Uterus (tissue), 2 donors: Measurements from ENCODE around the gene FAM168A.

Experiments used
- POLR2A ChIP-seq, 2 donors: fragments of 450-650 bp; IDR thresholded peaks; one replicate each; pipeline ENCODE4 v1.6.1; 2016; ENCODE audit warnings: antibody characterized with exemption in 2 of 2, mild to moderate bottlenecking in 1 of 2, moderate library complexity in 1 of 2
- TF ChIP-seq, protein P1 (sequence below), 4 experiments: fragments of 200-600 bp in 2 of 4; fragments of 450-650 bp in 2 of 4; sonication (generic) in 2 of 4; IDR thresholded peaks; one replicate each; pipeline ENCODE4 v1.5.1; 2016 to 2019; ENCODE audit warnings: antibody characterized with exemption in 4 of 4, mild to moderate bottlenecking in 2 of 4, moderate library complexity in 1 of 4

DNA sequence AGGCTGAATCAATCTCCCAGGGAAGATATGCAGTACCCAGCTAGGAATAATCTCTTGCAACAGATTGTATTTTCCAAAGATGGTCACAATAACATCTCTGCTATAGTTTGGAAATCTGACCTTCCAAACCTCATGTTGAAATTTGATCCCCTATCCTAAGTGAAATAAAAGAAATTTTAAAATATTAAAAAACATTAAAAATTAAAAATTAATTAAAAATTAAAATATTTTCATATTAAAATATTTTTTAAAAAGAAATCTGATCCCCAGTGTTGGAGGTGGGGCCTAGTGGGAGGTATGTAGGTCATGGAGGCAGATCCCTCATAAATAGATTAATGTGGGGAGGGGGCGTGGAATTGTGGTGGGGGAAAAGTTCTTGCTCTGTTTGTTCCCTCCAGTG lies 79.7 kb downstream of the FAM168A start:
- TF ChIP-seq POLR2A (IDR thresholded peaks at IDR 0.05): no peak
- TF ChIP-seq, protein P1, sequence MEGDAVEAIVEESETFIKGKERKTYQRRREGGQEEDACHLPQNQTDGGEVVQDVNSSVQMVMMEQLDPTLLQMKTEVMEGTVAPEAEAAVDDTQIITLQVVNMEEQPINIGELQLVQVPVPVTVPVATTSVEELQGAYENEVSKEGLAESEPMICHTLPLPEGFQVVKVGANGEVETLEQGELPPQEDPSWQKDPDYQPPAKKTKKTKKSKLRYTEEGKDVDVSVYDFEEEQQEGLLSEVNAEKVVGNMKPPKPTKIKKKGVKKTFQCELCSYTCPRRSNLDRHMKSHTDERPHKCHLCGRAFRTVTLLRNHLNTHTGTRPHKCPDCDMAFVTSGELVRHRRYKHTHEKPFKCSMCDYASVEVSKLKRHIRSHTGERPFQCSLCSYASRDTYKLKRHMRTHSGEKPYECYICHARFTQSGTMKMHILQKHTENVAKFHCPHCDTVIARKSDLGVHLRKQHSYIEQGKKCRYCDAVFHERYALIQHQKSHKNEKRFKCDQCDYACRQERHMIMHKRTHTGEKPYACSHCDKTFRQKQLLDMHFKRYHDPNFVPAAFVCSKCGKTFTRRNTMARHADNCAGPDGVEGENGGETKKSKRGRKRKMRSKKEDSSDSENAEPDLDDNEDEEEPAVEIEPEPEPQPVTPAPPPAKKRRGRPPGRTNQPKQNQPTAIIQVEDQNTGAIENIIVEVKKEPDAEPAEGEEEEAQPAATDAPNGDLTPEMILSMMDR (IDR thresholded peaks at IDR 0.05): no peak
